ENCODE data around the gene TTC33. TPM values are rescaled to one million over a fixed set of nuclear protein-coding genes. Genes with fewer than 3 reads are reported as not detected.

Gene TTC33
- total RNA-seq, 1 experiment from 2014 or later = 21.6 TPM

DNA sequence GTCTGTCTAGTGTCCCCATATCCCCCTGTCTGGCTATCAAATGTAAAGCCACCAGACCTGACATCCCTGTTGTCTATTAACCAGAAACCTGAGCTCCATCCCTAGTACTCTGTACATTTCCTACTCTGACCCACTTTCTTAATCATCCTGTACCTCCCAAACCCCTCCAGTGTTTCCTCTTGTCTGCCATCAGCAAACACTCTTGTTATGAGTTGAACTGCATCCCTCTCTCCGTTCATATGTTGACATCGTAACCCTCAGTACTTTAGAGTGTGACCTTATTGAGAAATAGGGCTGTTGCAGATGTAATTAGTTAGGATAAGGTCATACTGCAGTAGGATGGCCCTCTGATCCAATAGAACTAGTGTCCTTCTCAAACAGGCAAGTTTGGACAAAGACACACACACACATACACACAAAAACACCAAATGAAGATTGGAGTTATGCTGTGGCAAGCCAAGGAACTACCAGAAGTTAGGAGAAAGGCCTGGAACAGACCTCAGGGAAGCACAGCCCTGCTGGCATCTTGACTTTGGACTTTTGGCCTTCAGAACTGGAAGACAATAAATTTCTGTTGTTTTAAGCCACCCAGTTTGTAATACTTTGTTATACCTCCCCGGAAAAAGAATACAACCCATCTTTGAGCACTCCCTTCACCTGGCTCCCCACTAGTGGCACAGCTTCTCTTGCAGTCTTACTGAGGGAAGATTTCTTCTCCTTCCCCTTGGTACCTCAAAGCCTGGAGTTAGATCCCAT lies 256.1 kb downstream of the TTC33 start:
- no peak for DNase-seq (ENCODE audit: low read depth, low spot score)
- in situ Hi-C loops (cut with HindIII; ENCODE audit: low pct_unique_long_range_greater_than_20kb, low sequenced_read_pairs) = no loop called here

DNA sequence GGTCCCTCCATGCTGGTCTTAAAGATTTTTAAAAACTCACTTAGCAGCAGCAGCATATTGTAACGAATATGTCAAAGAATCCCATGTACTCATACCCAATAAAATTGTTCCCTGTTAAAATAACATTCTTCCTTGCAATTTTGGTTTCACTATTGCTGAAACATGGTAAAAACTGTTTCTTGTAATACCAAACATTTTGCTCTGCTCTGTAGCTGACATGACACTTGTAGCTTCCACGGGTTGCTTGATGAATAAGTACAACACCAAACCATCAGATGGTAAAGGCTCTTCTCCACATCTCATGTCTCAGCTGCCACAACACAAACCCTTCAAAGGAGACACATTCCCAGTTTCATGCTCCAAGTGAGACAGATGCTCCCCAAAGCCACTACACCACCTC lies 256.8 kb downstream of the TTC33 start:
- no peak for DNase-seq (ENCODE audit: low read depth, low spot score)
- in situ Hi-C loops (cut with HindIII; ENCODE audit: low pct_unique_long_range_greater_than_20kb, low sequenced_read_pairs) = no loop called here

DNA sequence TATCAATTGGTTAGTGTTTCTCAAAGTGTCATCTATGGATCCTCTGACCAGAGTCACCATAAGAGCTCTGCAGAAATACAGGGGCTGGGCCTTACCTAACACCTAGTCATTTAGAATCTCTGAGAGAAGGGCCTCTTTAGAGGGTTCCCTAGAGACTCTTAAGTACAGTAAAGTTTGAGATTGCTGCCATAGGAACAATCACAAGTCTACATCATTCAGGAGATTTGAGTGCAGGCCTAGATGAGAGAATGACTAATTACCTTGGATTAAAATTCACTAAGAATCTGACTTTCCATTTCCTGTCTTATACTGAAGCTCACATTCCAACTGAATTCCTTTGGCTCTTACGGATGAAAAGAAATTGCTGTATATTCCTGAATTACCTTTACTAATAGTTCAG lies 258.2 kb downstream of the TTC33 start:
- in situ Hi-C loops (cut with HindIII; ENCODE audit: low pct_unique_long_range_greater_than_20kb, low sequenced_read_pairs) = no loop called here
- DNase-seq (ENCODE audit: low read depth, low spot score) = no peak

DNA sequence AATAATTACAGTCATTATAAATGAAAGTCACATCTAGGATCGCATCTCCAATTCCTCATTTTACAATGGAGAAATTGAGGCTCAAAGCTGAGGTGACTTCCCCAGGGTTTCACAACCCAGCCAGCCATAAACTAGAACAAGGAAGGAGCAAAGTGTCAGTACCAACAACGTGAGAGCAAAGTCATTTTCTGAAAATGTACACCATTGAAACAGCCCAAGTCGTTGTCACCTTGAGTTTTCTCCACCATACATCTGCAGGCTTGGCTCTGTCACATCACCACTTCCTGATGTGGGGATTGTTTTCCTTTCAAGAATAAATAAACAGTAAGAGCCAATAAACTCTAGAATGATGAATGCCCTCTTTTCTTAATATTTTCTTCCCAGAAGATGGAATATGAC lies 260.5 kb downstream of the TTC33 start:
- no peak for DNase-seq (ENCODE audit: low read depth, low spot score)
- in situ Hi-C loops (cut with HindIII; ENCODE audit: low pct_unique_long_range_greater_than_20kb, low sequenced_read_pairs) = no loop called here

DNA sequence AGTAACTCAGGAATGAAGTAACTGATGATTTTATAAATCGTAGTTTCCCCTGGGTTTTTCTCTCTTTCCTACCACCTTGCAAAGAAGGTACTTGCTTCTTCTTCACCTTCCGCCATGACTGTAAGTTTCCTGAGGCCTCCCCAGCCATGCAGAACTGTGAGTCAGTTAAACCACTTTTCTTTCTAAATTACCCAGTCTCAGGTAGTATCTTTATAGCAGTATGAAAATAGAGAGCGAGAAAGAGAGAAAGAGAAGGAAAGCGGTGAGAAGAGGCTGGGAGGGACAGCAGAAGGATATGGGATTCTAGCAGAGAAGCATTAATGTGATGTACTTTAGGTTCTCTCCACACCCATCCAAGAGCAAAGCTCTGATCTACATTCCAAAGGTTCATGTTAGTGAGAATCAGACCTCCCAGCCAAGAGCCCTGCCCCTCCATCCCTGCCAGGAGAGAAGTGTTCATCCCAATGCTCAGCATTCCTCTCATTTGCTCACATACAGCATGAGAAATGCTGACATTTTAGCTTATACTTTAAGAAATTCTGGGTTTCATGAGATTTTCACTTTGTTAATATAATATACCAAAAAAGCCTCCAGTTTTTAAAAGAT lies 261.0 kb downstream of the TTC33 start:
- in situ Hi-C loops (cut with HindIII; ENCODE audit: low pct_unique_long_range_greater_than_20kb, low sequenced_read_pairs) = no loop called here
- DNase-seq (ENCODE audit: low read depth, low spot score) = no peak

DNA sequence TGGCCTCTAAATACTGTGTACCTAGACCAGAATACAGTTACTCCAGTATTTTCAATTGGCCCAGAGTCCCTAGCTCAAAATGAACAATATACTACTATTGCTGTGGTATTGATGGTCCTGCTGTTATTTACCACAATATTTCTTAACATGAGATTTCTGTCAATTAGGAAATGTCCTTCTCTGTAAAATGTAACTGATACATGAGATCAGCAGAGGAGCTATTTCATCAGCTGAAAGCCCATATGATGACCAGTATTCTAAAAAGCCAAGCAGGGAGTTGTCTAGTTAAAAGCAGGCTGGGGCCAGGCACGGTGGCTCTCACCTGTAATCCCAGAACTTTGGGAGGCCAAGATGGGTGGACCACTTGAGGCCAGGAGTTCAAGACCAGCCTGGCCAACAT lies 263.7 kb downstream of the TTC33 start:
- no peak for DNase-seq (ENCODE audit: low read depth, low spot score)
- in situ Hi-C loops (cut with HindIII; ENCODE audit: low pct_unique_long_range_greater_than_20kb, low sequenced_read_pairs) = no loop called here

DNA sequence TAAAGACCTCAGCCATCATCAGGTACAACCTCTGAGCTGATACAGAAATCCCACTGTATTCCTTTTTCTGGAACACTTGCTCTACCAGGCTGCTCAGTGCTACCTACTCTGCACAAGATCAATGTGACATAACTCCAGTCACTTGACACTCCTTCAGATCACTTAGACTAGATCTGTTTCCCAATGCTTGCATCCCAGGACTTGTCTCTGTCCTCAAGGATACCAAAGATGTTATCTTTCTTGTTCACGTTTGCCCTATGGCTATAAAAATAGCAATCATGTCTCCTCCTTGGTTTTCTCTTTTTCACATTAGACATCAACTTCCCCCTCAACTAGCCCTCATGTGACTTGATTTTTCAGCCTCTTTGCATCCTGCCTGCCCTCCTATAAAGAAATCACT lies 264.1 kb downstream of the TTC33 start:
- in situ Hi-C loops (cut with HindIII; ENCODE audit: low pct_unique_long_range_greater_than_20kb, low sequenced_read_pairs) = no loop called here
- no peak for DNase-seq (ENCODE audit: low read depth, low spot score)

DNA sequence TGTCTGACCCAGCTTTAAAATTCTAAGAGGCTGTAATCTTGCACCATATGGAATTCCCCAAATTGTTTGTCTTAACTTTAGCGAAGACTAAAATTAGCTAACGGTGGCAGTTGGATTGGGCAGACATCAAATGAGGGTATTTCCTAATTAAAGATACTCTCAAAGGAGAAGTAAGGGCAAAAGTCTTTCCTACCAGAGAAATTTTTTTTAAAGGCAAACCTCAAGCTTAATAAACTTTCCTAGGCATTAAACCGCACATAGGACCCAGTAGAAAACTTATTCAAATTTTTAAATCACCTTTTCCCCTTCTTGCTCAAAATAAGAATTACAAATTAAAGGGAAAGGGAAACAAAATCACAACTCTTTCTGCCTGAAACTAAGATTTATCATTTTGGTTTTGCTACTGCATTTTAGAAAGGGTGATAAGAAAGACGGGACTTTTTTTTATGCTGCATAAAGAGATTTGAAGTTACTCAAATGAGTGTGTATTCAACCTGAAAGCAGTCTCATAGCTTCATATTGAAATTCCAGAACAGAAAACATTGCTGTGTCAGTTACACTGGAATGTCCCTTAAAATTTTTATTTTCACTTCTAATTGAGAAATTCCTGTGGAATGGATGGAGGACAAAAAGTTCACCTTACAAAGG lies 265.2 kb downstream of the TTC33 start:
- in situ Hi-C loops (cut with HindIII; ENCODE audit: low pct_unique_long_range_greater_than_20kb, low sequenced_read_pairs) = no loop called here
- no peak for DNase-seq (ENCODE audit: low read depth, low spot score)

DNA sequence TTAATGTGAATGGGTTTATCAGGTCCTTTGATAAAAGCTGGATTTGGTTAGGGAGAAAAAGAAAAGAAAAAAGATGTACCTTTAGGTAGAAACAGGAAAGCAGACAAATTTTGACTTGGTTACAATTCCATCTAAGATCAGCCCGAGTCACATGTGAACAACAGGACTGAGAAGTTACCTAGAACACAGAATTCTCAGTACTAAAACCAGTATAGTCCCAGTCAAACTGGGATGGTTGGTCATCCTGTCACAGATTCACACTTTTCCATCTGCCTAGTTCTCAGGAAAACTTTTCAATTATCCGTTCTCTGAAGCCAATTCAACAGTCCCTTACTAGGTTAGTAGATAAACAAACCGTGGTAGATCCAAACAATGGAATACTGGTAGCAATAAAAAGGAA lies 266.3 kb downstream of the TTC33 start:
- in situ Hi-C loops (cut with HindIII; ENCODE audit: low pct_unique_long_range_greater_than_20kb, low sequenced_read_pairs) = no loop called here
- no peak for DNase-seq (ENCODE audit: low read depth, low spot score)

DNA sequence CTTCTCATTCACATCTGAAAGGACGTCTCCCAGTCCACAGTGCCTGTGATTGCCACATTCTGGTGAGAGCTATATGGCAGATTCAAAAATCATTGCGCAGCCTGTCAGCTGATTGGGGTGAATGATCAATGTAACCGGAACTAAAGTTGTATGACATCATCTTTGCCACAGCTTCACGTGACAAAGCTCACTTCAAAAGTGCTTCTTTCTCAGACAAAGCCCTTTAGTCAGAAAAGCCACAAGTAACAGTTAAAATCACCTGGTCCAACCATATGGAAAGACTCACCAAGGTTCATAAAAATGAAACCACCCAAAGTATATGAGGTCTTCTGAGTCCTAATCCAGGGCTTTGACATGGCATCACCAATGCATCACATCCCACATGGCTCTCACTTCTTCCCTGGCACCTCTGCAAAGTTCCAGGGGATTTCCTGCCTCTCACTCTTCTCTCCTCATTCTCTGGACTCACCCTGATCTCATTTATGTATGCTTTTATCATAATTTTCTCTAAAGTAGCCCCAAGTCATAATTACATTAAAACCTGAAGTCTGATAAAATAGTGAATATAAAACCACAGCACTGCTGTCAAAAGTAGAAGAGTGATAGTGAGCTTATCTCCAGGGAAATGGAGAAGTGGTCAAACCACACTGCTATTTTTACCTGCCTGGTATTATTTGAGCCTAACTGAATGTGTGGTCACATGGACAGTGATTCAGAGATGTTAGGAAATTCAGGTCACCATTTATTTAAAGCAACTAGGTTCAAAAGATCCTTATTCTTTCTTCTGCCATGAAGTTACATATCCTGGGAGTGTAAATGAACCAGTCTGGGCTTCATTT lies 269.1 kb downstream of the TTC33 start:
- in situ Hi-C loops (cut with HindIII; ENCODE audit: low pct_unique_long_range_greater_than_20kb, low sequenced_read_pairs) = no loop called here

DNA sequence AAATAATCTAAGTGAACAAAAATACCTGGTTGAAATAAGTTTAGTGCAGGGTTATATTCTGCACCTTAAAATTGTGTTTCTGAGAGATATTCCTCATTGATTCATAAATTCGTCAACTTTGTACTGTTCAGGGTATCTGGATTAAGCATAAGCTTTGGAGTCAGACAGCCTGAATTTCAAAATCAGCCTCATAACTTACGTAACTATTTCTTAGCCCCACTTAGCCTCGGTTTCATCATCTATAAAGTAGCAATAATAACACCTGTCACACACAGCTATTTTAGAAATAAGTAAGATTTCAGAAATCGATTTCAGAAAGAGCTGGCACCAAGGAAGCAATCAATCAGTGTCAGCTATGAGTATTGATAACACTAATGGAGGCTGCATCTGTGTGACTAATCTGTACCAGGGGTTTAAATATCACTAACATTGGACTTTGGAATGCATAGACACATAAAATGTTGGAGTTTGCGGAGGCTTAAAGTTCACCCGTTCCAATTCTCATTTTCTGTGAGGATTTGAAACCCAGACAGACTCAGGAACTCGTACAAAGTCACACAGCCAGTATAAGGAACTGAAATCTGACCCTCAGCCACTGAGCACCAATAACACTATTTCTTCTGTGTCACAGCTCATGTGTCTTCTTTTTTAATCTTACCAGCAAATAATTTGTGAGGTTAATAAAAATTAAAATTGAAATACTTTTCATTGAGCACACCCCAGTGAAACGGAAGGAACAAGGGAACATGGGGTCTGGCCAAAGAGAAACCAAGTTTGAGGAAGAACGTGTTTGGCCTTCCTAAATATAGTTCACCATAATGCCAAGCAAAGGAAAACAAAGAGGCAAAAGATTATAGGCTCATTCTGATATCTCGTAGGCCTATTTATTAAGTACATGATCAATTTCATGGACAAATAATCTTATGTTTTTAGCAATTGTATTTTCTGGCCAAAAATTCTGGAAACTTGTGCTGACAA lies 270.5 kb downstream of the TTC33 start:
- in situ Hi-C loops (cut with HindIII; ENCODE audit: low pct_unique_long_range_greater_than_20kb, low sequenced_read_pairs) = no loop called here
- DNase-seq (ENCODE audit: low read depth, low spot score) = no peak

More for the DNA sequence above, 269.1 kb downstream of the TTC33 start:
- peak; percentile 28 for DNase-seq (ENCODE audit: low read depth, low spot score)

DNA sequence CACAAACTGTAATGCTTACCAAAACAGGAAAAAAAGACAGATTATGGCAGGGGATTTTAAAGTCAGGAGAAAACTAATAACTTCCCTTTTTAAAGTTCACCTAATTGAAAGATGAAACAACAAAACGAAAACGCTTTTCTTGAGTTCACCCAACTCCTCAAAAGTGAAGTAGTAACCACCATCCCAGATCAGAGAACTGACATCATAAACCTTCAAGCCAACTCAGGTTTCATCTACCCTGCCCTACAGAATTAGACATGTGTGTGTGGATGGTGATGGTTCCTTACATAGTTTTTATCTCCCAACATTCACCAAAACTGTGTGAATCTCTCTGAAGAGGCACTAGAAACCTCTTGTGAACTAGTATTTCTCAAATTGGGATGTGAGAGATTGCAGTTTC lies 271.3 kb downstream of the TTC33 start:
- in situ Hi-C loops (cut with HindIII; ENCODE audit: low pct_unique_long_range_greater_than_20kb, low sequenced_read_pairs) = no loop called here

DNA sequence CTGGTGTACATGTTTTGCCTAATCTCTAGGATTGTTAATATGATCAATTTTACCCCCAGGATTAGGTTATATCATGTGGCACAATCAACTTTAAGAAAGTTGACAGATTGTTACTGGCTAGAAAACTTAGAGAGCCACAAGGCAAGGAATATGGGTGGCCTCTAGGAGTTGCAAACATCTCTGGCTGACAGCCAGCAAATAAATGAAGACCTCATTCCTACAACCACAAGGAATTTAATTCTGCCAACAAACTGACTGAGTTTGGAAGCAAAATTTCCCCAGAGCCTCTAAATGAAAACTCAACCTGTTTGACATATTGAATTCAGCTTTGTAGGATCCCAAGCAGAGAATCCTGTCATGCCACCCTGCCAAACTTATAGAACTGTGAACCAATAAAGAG lies 272.4 kb downstream of the TTC33 start:
- in situ Hi-C loops (cut with HindIII; ENCODE audit: low pct_unique_long_range_greater_than_20kb, low sequenced_read_pairs) = no loop called here
- DNase-seq (ENCODE audit: low read depth, low spot score) = no peak

More for the DNA sequence above, 271.3 kb downstream of the TTC33 start:
- no peak for DNase-seq (ENCODE audit: low read depth, low spot score)

DNA sequence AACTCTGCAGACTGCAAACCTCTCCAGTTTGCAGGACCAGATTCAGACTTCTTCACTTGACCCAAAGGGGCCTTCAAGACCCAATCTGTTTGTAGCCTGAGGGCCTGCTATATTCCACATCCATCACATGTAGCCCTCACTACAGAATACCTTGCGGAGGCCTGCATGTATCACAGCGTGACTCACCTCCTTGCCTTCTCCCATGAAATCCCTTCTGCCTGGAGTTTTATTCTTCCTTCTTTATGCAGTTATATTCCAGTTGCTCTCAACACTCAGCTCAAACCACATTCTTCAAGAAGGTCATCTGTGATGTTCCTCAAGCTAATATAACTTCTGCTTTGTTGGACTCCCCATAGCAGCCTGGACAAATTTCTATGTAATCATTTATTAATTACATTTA lies 274.5 kb downstream of the TTC33 start:
- in situ Hi-C loops (cut with HindIII; ENCODE audit: low pct_unique_long_range_greater_than_20kb, low sequenced_read_pairs) = no loop called here

DNA sequence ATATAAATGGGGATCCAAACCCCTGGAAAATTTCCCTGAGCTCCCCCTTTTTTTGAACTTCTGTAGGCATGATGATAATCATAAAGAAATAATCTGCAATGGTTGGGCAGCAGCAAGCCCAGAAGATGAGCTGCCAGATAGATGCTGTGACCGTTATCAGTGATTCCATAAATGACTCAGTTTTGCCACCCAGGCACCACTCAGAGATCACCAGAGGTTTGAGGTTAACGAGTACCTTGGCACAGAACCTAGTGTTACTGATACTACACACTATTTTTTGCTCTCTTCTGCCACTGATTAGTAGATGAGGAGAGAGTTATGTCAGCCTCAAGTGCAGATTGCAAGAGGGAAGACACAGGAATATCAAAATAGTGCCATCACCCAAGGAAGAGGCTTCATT lies 275.4 kb downstream of the TTC33 start:
- in situ Hi-C loops (cut with HindIII; ENCODE audit: low pct_unique_long_range_greater_than_20kb, low sequenced_read_pairs) = no loop called here

More for the DNA sequence above, 274.5 kb downstream of the TTC33 start:
- no peak for DNase-seq (ENCODE audit: low read depth, low spot score)

DNA sequence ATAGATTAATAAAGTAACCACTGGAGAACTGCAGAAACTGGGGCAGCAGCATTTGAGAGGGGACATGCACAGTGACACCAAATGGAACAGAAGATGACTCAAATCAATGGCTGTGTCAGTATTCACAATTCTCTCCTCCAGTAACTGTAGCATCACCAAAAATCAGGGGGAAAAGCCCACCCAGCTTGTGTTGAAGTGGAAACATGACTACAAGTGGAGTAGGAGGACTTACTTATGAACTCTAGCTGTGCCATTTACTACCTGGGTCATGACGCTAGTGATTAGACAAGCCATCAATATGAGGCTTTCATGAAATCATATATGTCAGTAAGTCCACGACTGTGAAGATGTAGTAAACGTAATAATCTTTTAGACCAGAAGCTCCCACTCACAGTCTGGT lies 275.8 kb downstream of the TTC33 start:
- no peak for DNase-seq (ENCODE audit: low read depth, low spot score)
- in situ Hi-C loops (cut with HindIII; ENCODE audit: low pct_unique_long_range_greater_than_20kb, low sequenced_read_pairs) = no loop called here

More for the DNA sequence above, 275.4 kb downstream of the TTC33 start:
- no peak for DNase-seq (ENCODE audit: low read depth, low spot score)

DNA sequence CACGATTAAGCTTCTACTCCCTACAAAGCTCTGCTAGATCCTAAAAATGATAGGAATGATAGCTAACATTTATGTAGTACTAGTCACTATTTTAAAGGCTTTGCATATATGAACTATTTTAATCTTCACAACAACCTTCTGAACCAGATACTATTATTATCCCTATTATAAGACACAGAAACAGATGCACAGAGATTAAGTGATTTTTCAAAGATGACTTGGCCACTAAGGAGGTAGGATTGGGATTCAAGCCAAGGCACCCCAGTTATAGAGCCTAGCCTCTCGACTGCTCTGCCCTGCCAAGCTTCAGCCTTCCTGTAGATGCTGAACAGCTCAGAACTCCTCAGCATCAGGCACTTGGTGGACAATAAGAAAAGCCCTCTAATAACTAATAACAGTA lies 277.0 kb downstream of the TTC33 start:
- DNase-seq (ENCODE audit: low read depth, low spot score) = no peak
- in situ Hi-C loops (cut with HindIII; ENCODE audit: low pct_unique_long_range_greater_than_20kb, low sequenced_read_pairs) = no loop called here
